Skeletal muscle cell (primary cell): ENCODE results near the gene TDG.

Experiments used
- DNase-seq: peaks from one replicate; pipeline ENCODE4 v3.0.0-alpha.2; 2010; ENCODE audit warnings: low read depth
- H3K4me3 ChIP-seq: 2 replicates; pipeline ENCODE4 v1.5.1; 2011; ENCODE audit warnings: low read depth, mild to moderate bottlenecking, control low read depth, low read length, moderate library complexity

The TDG gene

GRCh38 chr12:103965590-103966504 lies at the start of gene TDG:
Gene TDG, plus strand, starts transcription at chr12:103965872. Its CDS starts 166 bp downstream, at chr12:103966038.
- peak; percentile 98 for DNase-seq
- peak within 1 kb of the TSS; percentile 98 for H3K4me3 ChIP-seq

GRCh38 chr12:103917873-103918272 lies 47.8 kb upstream of the TDG start:
- no peak for DNase-seq
- no peak overlapping the region for H3K4me3 ChIP-seq

GRCh38 chr12:103924761-103925641 lies 40.7 kb upstream of the TDG start:
- H3K4me3 ChIP-seq, result no peak overlapping the region
- peak; percentile 73 for DNase-seq

- H3K4me3 ChIP-seq, result peak overlapping the region; percentile 55
These were observed 37.0 kb upstream of the TDG start for GRCh38 chr12:103928682-103929045.

GRCh38 chr12:103929046-103929783 lies 36.5 kb upstream of the TDG start:
- DNase-seq, result peak; percentile 75
- peak overlapping the region; percentile 55 for H3K4me3 ChIP-seq

More at GRCh38 chr12:103928682-103929045, 37.0 kb upstream of the TDG start:
- DNase-seq, result no peak

- no peak for DNase-seq
- H3K4me3 ChIP-seq, result peak overlapping the region; percentile 55
These were observed 36.0 kb upstream of the TDG start for GRCh38 chr12:103929784-103930033.

GRCh38 chr12:103930034-103930786 lies 35.5 kb upstream of the TDG start, which contains the start of gene HSP90B1:
Gene HSP90B1, plus strand, starts transcription at chr12:103930410. Its CDS starts 106 bp downstream, at chr12:103930516.
- DNase-seq, result peak; percentile 100
- peak within 1 kb of the TSS; percentile 94 for H3K4me3 ChIP-seq

- DNase-seq, result no peak
- peak overlapping the region; percentile 94 for H3K4me3 ChIP-seq
These were observed 34.6 kb upstream of the TDG start for GRCh38 chr12:103930787-103931735.

GRCh38 chr12:103933237-103933636 lies 32.4 kb upstream of the TDG start:
- DNase-seq, result no peak
- no peak overlapping the region for H3K4me3 ChIP-seq

GRCh38 chr12:103936679-103937078 lies 29.0 kb upstream of the TDG start:
- no peak overlapping the region for H3K4me3 ChIP-seq
- no peak for DNase-seq

GRCh38 chr12:103944964-103945363 lies 20.7 kb upstream of the TDG start:
- no peak for DNase-seq
- H3K4me3 ChIP-seq, result no peak overlapping the region

GRCh38 chr12:103947871-103948555 lies 17.7 kb upstream of the TDG start:
- no peak for DNase-seq
- no peak overlapping the region for H3K4me3 ChIP-seq

GRCh38 chr12:103948746-103949406 lies 16.8 kb upstream of the TDG start:
- DNase-seq, result no peak
- no peak overlapping the region for H3K4me3 ChIP-seq

GRCh38 chr12:103952497-103952896 lies 13.2 kb upstream of the TDG start:
- no peak for DNase-seq
- H3K4me3 ChIP-seq, result no peak overlapping the region

GRCh38 chr12:103955811-103956508 lies 9.7 kb upstream of the TDG start:
- no peak for DNase-seq
- H3K4me3 ChIP-seq, result peak overlapping the region; percentile 87

- DNase-seq, result no peak
- H3K4me3 ChIP-seq, result peak overlapping the region; percentile 87
These were observed 9.1 kb upstream of the TDG start for GRCh38 chr12:103956509-103957027.
